Smooth muscle cell (in vitro differentiated cells): ENCODE data around the gene TPP1. TPM values are rescaled to one million over a fixed set of nuclear protein-coding genes. Genes with fewer than 3 reads are reported as not detected.

Experiments used
- DNase-seq: peaks from one replicate; lab custom pipeline; 2025; ENCODE audit not compliant: unreplicated experiment; lab: John Stamatoyannopoulos, UW
- H2AFZ ChIP-seq: fragments of 200-600 bp; sonication (generic); 2 replicates; pipeline ENCODE4 v1.6.0; 2016; ENCODE audit warnings: antibody characterized with exemption, low read depth, mild to moderate bottlenecking
- H3F3A ChIP-seq: fragments of 200-600 bp; sonication (generic); 2 replicates; pipeline ENCODE4 v1.6.0; 2017; ENCODE audit warnings: antibody characterized with exemption, low read depth
- H3K27ac ChIP-seq: fragments of 200-600 bp; sonication (generic); 2 replicates; pipeline ENCODE4 v1.5.1; 2016; ENCODE audit warnings: low read depth, mild to moderate bottlenecking
- H3K27me3 ChIP-seq: fragments of 200-600 bp; sonication (generic); 2 replicates; pipeline ENCODE4 v1.6.1; 2016; ENCODE audit warnings: low read depth, mild to moderate bottlenecking
- H3K36me3 ChIP-seq: fragments of 200-600 bp; sonication (generic); 2 replicates; pipeline ENCODE4 v1.5.1; 2016; ENCODE audit warnings: low read depth
- H3K4me1 ChIP-seq: fragments of 200-600 bp; sonication (generic); 2 replicates; pipeline ENCODE4 v1.5.1; 2016; ENCODE audit warnings: low read depth
- H3K4me2 ChIP-seq: fragments of 200-600 bp; sonication (generic); 2 replicates; pipeline ENCODE4 v1.6.0; 2016; ENCODE audit warnings: mild to moderate bottlenecking
- H3K4me3 ChIP-seq: fragments of 200-600 bp; sonication (generic); 2 replicates; pipeline ENCODE4 v1.5.1; 2016; ENCODE audit warnings: mild to moderate bottlenecking
- H3K79me2 ChIP-seq: fragments of 200-600 bp; sonication (generic); 2 replicates; pipeline ENCODE4 v1.6.0; 2016; ENCODE audit warnings: low read depth, mild to moderate bottlenecking
- H3K9ac ChIP-seq: fragments of 200-600 bp; sonication (generic); 2 replicates; pipeline ENCODE4 v1.6.0; 2016; ENCODE audit warnings: low read depth
- H3K9me3 ChIP-seq: fragments of 200-600 bp; sonication (generic); replicated peaks from 2 replicates; pipeline ENCODE4 v1.5.1; 2016; ENCODE audit warnings: low read depth
- H4K20me1 ChIP-seq: fragments of 200-600 bp; sonication (generic); 2 replicates; pipeline ENCODE4 v1.6.0; 2016; ENCODE audit warnings: low read depth
- CTCF ChIP-seq: fragments of 200-600 bp; sonication (generic); IDR thresholded peaks from 2 replicates; pipeline ENCODE4 v1.5.1; 2017; ENCODE audit warnings: borderline replicate concordance, mild to moderate bottlenecking, antibody characterized with exemption; ENCODE audit not compliant: insufficient read depth, poor library complexity, severe bottlenecking
- WGBS: methylation state at CpG from one replicate; pipeline ENCODE4 v1.1.7; 2016; ENCODE audit warnings: low lambda C conversion rate; 5-methylcytosine and 5-hydroxymethylcytosine counted together
- polyA plus RNA-seq: library from polyadenylated mRNA; unstranded; fragments of >200 nt; fragmentation: Nextera tagmentation; extraction: Ambion mirVana; gene quantifications from 2 replicates; pipeline ENCODE4 v1.2.1, GENCODE V29; 2016
- total RNA-seq: library from RNA; depleted of rRNA; stranded (reverse); fragments of >200 nt; gene quantifications from 2 replicates; pipeline ENCODE4 v1.2.3, GENCODE V29; 2014

Gene TPP1
- total and polyA plus RNA-seq, 2 experiments from 2014 or later, result 37.3 to 55.4 TPM

GRCh38 chr11:6629892-6630631 lies 10.8 kb upstream of the TPP1 start:
- H3K27me3 ChIP-seq, result no peaks in the 10 kb centered on the region
- 44% methylated on average over 101 of the region's 102 CpGs for WGBS
- H3K4me3 ChIP-seq, result peak overlapping the region; percentile 16
- H3K9me3 ChIP-seq, result no peaks in the 10 kb centered on the region
- H2AFZ ChIP-seq, result no peak overlapping the region
- TF ChIP-seq CTCF, result no peak
- H3K4me2 ChIP-seq, result peak overlapping the region; percentile 59
- no peaks in the 10 kb centered on the region for H3K4me1 ChIP-seq
- no peaks in the 10 kb centered on the region for H3K79me2 ChIP-seq
- peaks cover 8% of the 10 kb centered on the region for H4K20me1 ChIP-seq
- no peaks in the 10 kb centered on the region for H3F3A ChIP-seq
- no peak overlapping the region for H3K27ac ChIP-seq
- H3K9ac ChIP-seq, result no peak overlapping the region
- H3K36me3 ChIP-seq, result no peaks in the 10 kb centered on the region
- no peak for DNase-seq

- DNase-seq, result no peak
- no peak for TF ChIP-seq CTCF
- 80% methylated on average over 24 of the region's 24 CpGs for WGBS
- no peaks in the 10 kb centered on the region for H3K27me3 ChIP-seq
- no peak overlapping the region for H3K4me2 ChIP-seq
- no peaks in the 10 kb centered on the region for H3K4me1 ChIP-seq
- no peaks in the 10 kb centered on the region for H3K36me3 ChIP-seq
- peaks cover 3% of the 10 kb centered on the region for H4K20me1 ChIP-seq
- no peak overlapping the region for H3K4me3 ChIP-seq
- no peaks in the 10 kb centered on the region for H3K79me2 ChIP-seq
- no peak overlapping the region for H3K27ac ChIP-seq
- H3F3A ChIP-seq, result no peaks in the 10 kb centered on the region
- no peaks in the 10 kb centered on the region for H3K9me3 ChIP-seq
- no peak overlapping the region for H3K9ac ChIP-seq
- H2AFZ ChIP-seq, result no peak overlapping the region
Observed at GRCh38 chr11:6629573-6629891, 10.3 kb upstream of the TPP1 start.

GRCh38 chr11:6628526-6628925 lies 9.3 kb upstream of the TPP1 start:
- Histone ChIP-seq H3K27ac (no peak overlapping the region), H3K4me1 (no peaks in the 10 kb centered on the region), H4K20me1 (no peaks in the 10 kb centered on the region), H3K4me2 (no peak overlapping the region), H3K36me3 (no peaks in the 10 kb centered on the region), H3F3A (no peaks in the 10 kb centered on the region), H3K4me3 (no peak overlapping the region), H3K9me3 (no peaks in the 10 kb centered on the region), H3K9ac (no peak overlapping the region), H3K27me3 (no peaks in the 10 kb centered on the region), H2AFZ (no peak overlapping the region), H3K79me2 (no peaks in the 10 kb centered on the region)
- DNase-seq, result no peak
- no peak for TF ChIP-seq CTCF
- 95% methylated on average over 4 of the region's 4 CpGs for WGBS

GRCh38 chr11:6627762-6628241 lies 8.6 kb upstream of the TPP1 start:
- H4K20me1 ChIP-seq, result no peaks in the 10 kb centered on the region
- H3K4me1 ChIP-seq, result no peaks in the 10 kb centered on the region
- no peak overlapping the region for H2AFZ ChIP-seq
- H3K9me3 ChIP-seq, result no peaks in the 10 kb centered on the region
- H3F3A ChIP-seq, result no peaks in the 10 kb centered on the region
- H3K79me2 ChIP-seq, result no peaks in the 10 kb centered on the region
- H3K4me2 ChIP-seq, result no peak overlapping the region
- no peak for TF ChIP-seq CTCF
- no peak overlapping the region for H3K27ac ChIP-seq
- 96% methylated on average over 2 of the region's 2 CpGs for WGBS
- no peak overlapping the region for H3K4me3 ChIP-seq
- no peak overlapping the region for H3K9ac ChIP-seq
- H3K27me3 ChIP-seq, result no peaks in the 10 kb centered on the region
- no peaks in the 10 kb centered on the region for H3K36me3 ChIP-seq
- DNase-seq, result no peak
